GM12872 (cell line): ENCODE measurements around the gene KCTD1.

Source experiments
- CTCF ChIP-seq: IDR thresholded peaks from 3 replicates; pipeline ENCODE4 v1.5.1; 2011; ENCODE audit warnings: low read depth, mild to moderate bottlenecking, low read length, moderate library complexity; ENCODE audit not compliant: insufficient read depth

Gene KCTD1

DNA sequence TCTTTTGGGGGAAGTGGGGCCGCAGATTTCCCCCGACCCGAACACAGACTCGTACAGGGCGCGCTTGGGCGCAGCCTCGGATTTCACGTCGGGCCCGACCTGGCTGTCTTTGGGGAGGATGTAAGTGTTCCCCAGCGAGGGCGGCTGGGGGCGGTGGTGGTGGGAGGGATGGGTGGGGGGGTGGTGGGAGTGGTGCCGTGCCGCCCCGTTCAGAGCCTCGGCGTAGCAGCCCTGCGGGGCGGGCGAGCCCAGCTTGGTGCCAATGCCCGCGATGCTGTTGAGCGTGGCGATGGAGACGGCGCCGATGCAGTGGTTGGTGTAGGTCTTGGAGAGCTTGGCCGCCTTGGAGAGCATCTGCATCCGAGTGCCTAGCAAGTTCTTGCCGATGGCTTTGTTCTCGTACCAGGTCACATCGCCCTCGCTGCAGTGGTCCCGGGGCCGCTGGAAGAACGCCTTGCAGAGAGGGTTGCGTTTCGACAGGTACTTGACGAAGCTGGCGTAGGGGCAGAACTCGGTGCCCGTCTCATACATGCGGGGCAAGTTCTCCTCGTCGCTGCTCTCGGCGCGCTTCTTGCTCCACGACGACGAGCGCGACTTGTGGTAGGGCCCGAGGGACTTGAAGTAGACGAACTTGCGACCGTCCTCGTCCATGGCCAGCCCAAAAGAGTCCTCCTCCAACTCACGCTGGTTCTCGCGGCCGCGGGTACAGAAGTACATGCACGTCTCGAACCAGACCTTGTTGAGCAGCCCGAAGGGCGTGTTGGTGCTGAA, 1.3 kb downstream of the KCTD1 start:
- no peak for TF ChIP-seq CTCF

DNA sequence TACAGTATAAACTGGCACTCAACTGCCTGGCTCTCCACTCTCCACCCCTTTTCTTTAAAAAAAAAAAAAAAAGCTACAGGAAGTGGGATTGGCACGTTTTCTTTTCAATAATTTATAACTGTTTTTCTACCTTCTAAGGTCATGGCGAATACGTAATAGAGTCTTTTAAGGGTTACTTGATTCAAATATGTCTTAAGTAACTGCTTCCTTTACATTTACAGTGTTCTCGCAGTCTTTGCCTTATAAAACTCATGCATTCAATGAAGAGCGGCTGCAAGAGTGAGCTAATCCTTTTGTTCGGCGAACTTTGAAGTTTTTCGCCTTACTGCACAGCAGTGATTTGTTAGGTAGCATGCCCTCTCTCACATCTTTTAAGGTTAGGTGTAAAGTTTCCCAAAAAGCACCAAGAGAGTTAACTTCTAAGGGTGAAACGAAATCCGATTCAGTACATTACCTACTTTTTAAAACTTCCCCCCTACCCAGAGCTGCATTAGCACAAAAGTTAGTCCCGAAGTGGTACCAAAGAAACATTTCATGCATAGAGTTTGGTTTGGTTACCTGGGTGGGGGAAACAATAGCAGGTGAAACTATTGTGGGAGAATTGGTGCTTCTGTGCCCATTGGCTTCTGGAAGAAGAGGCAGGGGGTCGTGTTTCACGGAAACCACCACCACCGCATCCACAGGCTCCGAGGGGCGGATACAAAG, 2.0 kb downstream of the KCTD1 start:
- no peak for TF ChIP-seq CTCF

GRCh38 chr18:26545335-26546123, 2.8 kb downstream of the KCTD1 start:
- no peak for TF ChIP-seq CTCF

DNA sequence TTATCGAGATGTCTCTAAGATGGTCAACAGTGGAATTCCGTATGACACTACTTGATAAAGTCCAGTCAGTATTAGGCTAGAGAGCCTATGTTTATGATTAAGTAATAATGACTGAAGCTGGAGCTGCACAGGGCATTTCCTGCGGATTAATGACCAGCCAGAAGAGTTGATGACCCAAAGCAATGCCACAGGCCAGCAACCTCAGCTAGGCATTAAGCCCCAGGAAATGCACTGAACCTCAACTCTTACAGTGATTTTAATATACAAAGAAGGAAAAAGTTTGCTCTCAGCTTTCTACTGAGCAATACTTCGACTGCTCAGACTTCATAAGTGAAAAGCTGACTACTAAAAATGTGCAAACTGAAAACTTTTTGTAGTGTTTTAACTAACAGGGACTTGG, 3.9 kb downstream of the KCTD1 start:
- no peak for TF ChIP-seq CTCF

DNA sequence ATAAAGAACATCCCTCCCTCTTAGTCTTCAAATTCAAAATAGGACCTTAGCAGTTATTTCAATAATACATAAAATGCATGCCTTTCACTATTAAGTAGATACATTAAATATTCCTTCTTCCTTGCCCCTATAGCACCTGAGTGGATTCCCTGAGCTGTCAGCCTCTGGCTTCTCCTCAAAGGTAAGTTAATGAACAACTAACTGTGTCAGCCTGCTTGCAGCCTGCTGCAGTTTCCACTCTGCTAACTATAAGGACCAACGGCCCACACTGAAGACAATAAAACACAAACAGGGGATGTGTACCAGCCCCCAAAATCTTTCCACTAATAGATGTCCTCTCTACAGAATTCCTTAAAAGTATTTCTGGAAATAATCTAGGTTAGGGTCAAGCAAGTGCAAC, 5.0 kb downstream of the KCTD1 start:
- TF ChIP-seq CTCF, result no peak

DNA sequence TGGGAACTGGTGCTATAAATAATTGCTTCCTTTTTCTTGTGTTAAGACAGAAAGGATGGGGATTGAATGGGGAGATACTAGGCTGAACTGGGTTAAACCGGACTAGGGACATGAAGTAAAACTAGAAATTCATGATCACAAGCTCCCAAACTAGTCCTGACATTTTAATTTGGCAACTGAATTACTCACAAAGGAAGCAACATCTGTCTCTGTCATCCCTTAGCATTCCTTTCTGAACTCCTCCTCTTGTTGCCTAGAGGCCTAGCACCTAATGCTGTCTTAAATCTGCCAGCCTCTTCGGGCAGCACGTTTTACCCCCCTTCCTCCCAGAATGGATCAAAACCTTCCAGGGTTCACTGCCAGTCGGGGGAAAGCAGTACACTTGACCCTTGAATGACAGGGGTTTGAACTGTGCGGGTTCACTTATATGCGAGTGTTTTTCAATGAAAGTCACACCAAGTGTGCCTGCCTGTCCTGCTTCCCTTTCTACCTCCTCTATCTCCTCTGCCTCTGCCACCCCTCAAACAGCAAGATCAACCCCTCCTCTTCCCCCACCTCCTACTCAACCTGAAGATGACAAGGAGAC, 8.2 kb downstream of the KCTD1 start:
- no peak for TF ChIP-seq CTCF

- no peak for TF ChIP-seq CTCF
Measured at GRCh38 chr18:26538524-26538923, 9.8 kb downstream of the KCTD1 start.
